HCT116 (cell line): ENCODE data around the gene KY. TPM values are rescaled to one million over a fixed set of nuclear protein-coding genes. Genes with fewer than 3 reads are reported as not detected.
"Not testable (repeated sequence)": the region's sequence is repeated elsewhere in the genome, so short reads cannot be mapped to it uniquely, and the experiment has no call there.

Experiments used
- ATAC-seq: fragments of 200-7000 bp; cut with Tn5 transposase; 2 replicates; pipeline ENCODE4 v1.9.1; 2020; ENCODE audit warnings: mild to moderate bottlenecking, moderate library complexity
- BruUV-seq: library from RNA; stranded (reverse); fragments of 400-500 nt; replicated peaks from 2 replicates; lab custom pipeline; 2021; lab: Mats Ljungman, UMichigan
- CTCF ChIA-PET: fragments of 300-600 bp; sonication (Branson Sonifier 250); formaldehyde crosslinking; loops from one replicate; lab custom pipeline; 2021; ENCODE audit warnings: antibody characterized with exemption; lab: Charles Lee
- POLR2A ChIA-PET: fragments of 300-600, 350-600 bp; sonication (Branson Sonifier 250); formaldehyde crosslinking; loops from one replicate; lab custom pipeline; 2021; ENCODE audit warnings: antibody characterized with exemption; lab: Charles Lee
- RAD21 ChIA-PET, 2 experiments: fragments of 300-600 bp; sonication (Branson Sonifier 250); formaldehyde crosslinking; loops; one replicate each; lab custom pipeline; 2023; ENCODE audit warnings: low total read pairs in 2 of 2; ENCODE audit not compliant: uncharacterized antibody in 2 of 2, unreplicated experiment in 2 of 2, low non-redundant PET in 1 of 2; lab: Charles Lee
- DNase-seq: peaks from one replicate; pipeline ENCODE4 v3.0.0-alpha.2; 2010; ENCODE audit warnings: low read depth, low spot score
- H2AFZ ChIP-seq: fragments of 200-600 bp; shearing (Covaris generic), sonication (generic); 2 replicates; pipeline ENCODE4 v1.6.1; 2017; ENCODE audit warnings: low read depth, mixed run types, mixed read lengths, antibody characterized with exemption, low read length; ENCODE audit not compliant: poor library complexity, severe bottlenecking
- H3K27ac ChIP-seq: 2 replicates; pipeline ENCODE4 v1.5.1; 2012; ENCODE audit warnings: low read depth, low read length
- H3K27me3 ChIP-seq: fragments of 200-600 bp; sonication (generic); 2 replicates; pipeline ENCODE4 v1.6.1; 2016; ENCODE audit warnings: mixed run types, low read length, mixed read lengths; ENCODE audit not compliant: insufficient read depth
- H3K36me3 ChIP-seq, 2 experiments: fragments of 200-500 bp in 1 of 2; fragments of 200-600 bp in 1 of 2; sonication (Bioruptor generic) in 1 of 2; sonication (generic) in 1 of 2; 2 replicates each; pipeline versions ENCODE4 v1.5.1 to v1.6.1; 2014 to 2016; ENCODE audit warnings: low read length in 2 of 2, inconsistent platforms in 1 of 2, mixed read lengths in 1 of 2, mixed run types in 1 of 2; ENCODE audit not compliant: insufficient read depth in 2 of 2, control insufficient read depth in 1 of 2
- H3K4me1 ChIP-seq, 2 experiments: fragments of 200-600 bp in 1 of 2; sonication (generic) in 1 of 2; 2 replicates each; pipeline versions ENCODE4 v1.5.1 to v1.6.1; 2012 to 2017; ENCODE audit warnings: low read length in 2 of 2, inconsistent platforms in 1 of 2, mild to moderate bottlenecking in 1 of 2, mixed read lengths in 1 of 2, mixed run types in 1 of 2, moderate library complexity in 1 of 2; ENCODE audit not compliant: insufficient read depth in 2 of 2, control insufficient read depth in 1 of 2
- H3K4me2 ChIP-seq: fragments of 200-600 bp; sonication (generic); 2 replicates; pipeline ENCODE4 v1.6.1; 2017; ENCODE audit warnings: mixed run types, low read length, mixed read lengths
- H3K4me3 ChIP-seq, 2 experiments: fragments of 200-600 bp in 1 of 2; sonication (generic) in 1 of 2; replicated peaks in 1 of 2; 2 replicates each; pipeline ENCODE4 v1.5.1; 2011 to 2016; ENCODE audit warnings: low read length in 2 of 2, control low read depth in 1 of 2, low read depth in 1 of 2, mild to moderate bottlenecking in 1 of 2, mixed read lengths in 1 of 2, mixed run types in 1 of 2
- H3K79me2 ChIP-seq: fragments of 200-600 bp; sonication (generic); 2 replicates; pipeline ENCODE4 v1.6.1; 2017; ENCODE audit warnings: mild to moderate bottlenecking, mixed run types, low read length, moderate library complexity, mixed read lengths; ENCODE audit not compliant: insufficient read depth
- H3K9ac ChIP-seq: fragments of 200-600 bp; sonication (generic); 2 replicates; pipeline ENCODE4 v1.6.1; 2016; ENCODE audit warnings: low read length, mixed read lengths
- H3K9me2 ChIP-seq: fragments of 200-600 bp; sonication (generic), shearing (Covaris generic); 2 replicates; pipeline ENCODE4 v1.6.1; 2017; ENCODE audit warnings: mixed run types, mild to moderate bottlenecking, moderate library complexity; ENCODE audit not compliant: insufficient read depth
- H3K9me3 ChIP-seq, 2 experiments: fragments of 200-500 bp in 1 of 2; fragments of 200-600 bp in 1 of 2; sonication (Bioruptor generic) in 1 of 2; sonication (generic) in 1 of 2; 2 replicates each; pipeline ENCODE4 v1.6.1; 2014 to 2017; ENCODE audit warnings: low read length in 2 of 2, mixed read lengths in 2 of 2, inconsistent platforms in 1 of 2, low read depth in 1 of 2, mild to moderate bottlenecking in 1 of 2, mixed run types in 1 of 2, moderate library complexity in 1 of 2; ENCODE audit not compliant: control insufficient read depth in 1 of 2, insufficient read depth in 1 of 2
- H4K20me1 ChIP-seq: fragments of 200-600 bp; sonication (generic), shearing (Covaris generic); 2 replicates; pipeline ENCODE4 v1.6.1; 2017; ENCODE audit warnings: mixed run types, mild to moderate bottlenecking, moderate library complexity; ENCODE audit not compliant: insufficient read depth
- POLR2AphosphoS5 ChIP-seq: IDR thresholded peaks from 2 replicates; pipeline ENCODE4 v1.6.1; 2011; ENCODE audit warnings: mild to moderate bottlenecking, low read depth, low read length, moderate library complexity
- RAD21 ChIP-seq: IDR thresholded peaks from 2 replicates; pipeline ENCODE4 v1.6.1; 2012; ENCODE audit warnings: low read depth, mild to moderate bottlenecking
- ZNF274 ChIP-seq: fragments of 200-500 bp; sonication (Bioruptor generic); IDR thresholded peaks from 2 replicates; pipeline ENCODE4 v1.6.1; 2014; ENCODE audit warnings: mild to moderate bottlenecking, low read depth, low read length, inconsistent platforms
- intact Hi-C: fragments of 100-400 bp; cut with micrococcal nuclease; formaldehyde crosslinking; loops from 2 replicates; pipeline ENCODE4 v1.10.0; 2022
- total RNA-seq: library from RNA; stranded (reverse); gene quantifications from one replicate; pipeline ENCODE4 v1.2.1, GENCODE V29; 2021; ENCODE audit not compliant: unreplicated experiment

The KY gene
- total RNA-seq, 1 experiment from 2014 or later: not detected

DNA sequence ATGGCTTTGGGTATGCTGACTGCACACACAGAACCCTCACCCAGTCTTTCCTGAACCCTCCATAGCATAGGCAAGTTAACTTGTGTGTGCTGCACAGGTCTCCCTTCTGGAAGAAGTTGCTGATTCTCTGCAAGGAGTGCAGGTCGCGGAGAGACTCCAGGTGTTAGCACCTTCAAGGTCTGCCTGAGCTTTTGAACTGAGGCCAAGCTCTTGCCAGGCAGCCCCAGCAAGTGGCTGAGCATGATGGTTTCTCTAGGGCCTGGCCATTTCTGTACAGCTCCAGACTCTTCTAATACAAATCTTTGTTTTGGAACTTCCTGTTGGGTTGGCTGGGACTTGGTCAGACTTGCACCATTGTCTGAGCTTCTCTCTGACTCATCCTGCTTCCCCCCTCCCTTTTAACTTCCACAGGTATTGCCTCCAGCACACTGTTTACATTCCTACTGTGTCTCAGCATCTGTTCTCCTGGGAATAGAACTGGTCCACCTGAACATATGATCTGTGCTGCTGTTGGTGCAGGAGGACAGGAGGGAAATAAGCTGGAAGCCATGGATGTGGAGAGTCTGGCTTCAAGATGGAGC, 53.3 kb downstream of the KY start:
- Histone ChIP-seq H3K4me3 (no peak overlapping the region), H3K9ac (no peak overlapping the region), H3K4me1 (peaks cover 0 to 5% of the 10 kb centered on the region in 2 experiments; a peak in 1 of 4 replicates), H3K36me3 (no peaks in the 10 kb centered on the region), H3K27me3 (peaks cover 8% of the 10 kb centered on the region; the same call in 1 of the 2 replicates), H3K9me2 (no peaks in the 10 kb centered on the region), H2AFZ (no peak overlapping the region), H3K9me3 (no peaks in the 10 kb centered on the region), H4K20me1 (no peaks in the 10 kb centered on the region), H3K79me2 (no peaks in the 10 kb centered on the region), H3K4me2 (no peak overlapping the region), H3K27ac (no peak overlapping the region)
- ChIA-PET POLR2A (no interaction called here), RAD21 (no interaction called here), CTCF (no interaction called here)
- TF ChIP-seq RAD21: no peak
- no peak for TF ChIP-seq ZNF274
- TF ChIP-seq POLR2AphosphoS5: no peak
- intact Hi-C loops: no loop called here
- ATAC-seq (no peak), DNase-seq (no peak)
- no TSS peak for BruUV-seq

DNA sequence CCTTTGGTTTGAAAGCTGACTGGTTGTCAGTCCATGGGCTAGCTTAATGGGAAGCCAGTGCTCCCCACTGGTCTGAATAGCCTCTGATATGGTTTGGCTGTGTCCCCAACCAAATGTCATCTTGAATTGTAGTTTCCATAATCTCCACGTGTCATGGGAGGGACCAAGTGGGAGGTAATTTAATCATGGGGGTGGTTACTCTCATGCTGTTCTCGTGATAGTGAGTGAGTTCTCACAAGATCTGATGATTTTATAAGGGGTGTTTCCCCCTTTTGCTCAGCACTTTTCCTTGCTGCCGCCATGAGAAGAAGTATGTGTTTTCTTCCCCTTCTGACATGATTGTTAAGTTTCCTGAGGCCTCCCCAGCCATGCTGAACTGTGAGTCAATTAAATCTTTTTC, 55.8 kb downstream of the KY start:
- H3K9me3 ChIP-seq, H4K20me1 ChIP-seq, H3K9ac ChIP-seq, RAD21 ChIA-PET, POLR2A ChIA-PET, DNase-seq, H3K4me1 ChIP-seq, H3K9me2 ChIP-seq, H3K79me2 ChIP-seq, H3K36me3 ChIP-seq, H3K4me2 ChIP-seq, H3K4me3 ChIP-seq, H2AFZ ChIP-seq, ATAC-seq, intact Hi-C loops, H3K27ac ChIP-seq, BruUV-seq, H3K27me3 ChIP-seq: not testable (repeated sequence)
- CTCF ChIA-PET: interaction anchor here (0.9 kb wide), 1 partner anchor 67 kb away, joined by 3 read pairs; no protein-coding TSS in a partner anchor
